ENCODE measurements around the gene STXBP1.

STXBP1 gene

DNA sequence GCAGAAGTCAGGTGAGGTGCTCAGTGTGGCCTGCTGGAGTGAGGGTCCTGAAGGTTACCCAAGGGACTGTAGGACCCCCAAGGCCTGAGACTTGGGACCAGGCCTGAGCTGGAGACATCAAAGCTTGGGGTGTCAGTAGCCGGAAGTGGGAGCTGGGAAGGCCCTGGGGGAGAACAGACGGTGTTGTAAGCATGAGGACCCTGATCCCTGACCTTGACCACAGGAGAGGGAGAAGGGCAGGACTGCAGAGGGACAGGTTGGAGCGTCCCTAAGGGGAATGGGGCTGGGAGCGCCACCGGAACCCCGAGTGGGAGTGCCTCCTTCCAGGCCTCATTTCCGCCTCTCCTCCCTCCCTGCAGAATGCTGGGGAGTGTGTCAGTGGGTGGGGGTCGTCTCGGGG, 104.3 kb downstream of the STXBP1 start:
- no peak for DNase-seq

DNA sequence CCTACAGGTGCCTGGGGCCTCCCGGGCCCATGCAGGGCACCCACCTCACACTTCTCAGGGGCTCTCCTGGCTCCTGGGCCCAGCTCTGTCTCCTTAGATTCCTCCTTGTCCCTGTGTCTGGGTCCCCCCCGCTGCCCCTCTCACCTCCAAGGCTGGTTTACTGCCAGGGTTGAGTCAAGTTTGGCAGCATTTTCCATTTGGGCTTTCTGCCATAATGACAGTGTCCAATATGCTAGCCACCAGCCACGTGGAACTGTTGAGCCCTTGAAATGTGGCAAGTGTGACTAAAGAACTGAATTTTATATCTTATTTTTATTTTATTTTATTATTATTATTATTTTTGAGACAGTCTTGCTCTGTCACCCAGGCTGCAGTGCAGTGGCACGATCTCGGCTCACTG, 105.7 kb downstream of the STXBP1 start:
- no peak for DNase-seq

DNA sequence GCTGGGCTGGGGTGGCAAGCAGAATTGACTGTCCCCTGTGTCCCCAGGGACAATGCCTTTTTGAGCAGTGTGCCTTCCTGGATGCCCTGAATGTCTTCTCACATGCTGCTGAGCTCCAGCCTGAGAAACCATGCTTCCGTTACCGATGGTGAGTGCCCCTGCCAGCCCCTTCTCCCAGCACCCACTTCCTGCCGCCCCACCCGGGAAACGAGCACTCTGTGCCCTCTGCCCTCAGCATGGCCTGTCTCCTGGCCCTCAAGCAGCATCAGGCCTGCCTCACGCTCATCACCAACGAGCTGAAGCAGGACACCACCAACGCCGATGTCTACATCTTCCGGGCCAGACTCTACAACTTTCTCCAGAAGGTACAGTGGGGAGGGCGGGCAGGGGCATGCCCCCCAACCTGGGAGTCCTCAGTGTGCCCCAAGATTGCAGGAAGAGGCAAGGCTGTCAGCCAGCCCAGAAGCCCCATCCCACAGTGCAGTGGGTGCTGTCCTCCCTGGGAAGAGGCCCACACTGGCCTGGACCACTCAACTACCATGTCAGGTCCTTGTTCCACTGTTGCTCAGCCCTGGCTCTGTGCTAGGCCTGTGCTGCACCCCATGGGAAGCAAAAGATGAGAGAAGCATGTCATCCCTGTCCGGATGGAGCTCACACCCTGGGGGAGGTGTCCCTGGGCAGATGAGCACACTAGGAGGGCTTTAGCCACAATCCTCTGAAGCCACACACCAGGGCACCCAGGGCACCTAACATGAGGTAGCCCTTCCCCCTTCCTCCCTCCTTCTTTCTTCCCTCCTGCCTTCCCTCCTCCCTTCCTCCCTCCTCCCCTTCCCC, 108.2 kb downstream of the STXBP1 start:
- no peak for DNase-seq

DNA sequence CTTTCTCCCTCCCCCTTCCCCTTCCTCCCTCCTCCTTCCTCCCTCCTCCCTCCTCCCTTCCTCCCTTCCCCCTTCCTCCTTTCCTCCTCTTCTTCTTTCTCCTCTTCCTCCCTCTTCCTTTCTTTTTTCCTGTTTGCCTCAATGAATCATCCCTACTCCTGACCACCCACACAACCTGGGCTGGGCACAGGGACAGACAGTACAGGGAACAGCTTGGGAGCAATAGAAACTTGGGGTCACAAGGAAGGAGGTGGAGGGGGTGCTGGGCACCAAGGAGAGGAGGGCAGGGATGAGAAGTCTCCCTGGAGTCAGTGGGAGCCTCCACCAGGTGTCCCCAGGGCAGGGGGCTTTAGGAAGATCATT, 108.8 kb downstream of the STXBP1 start:
- no peak for DNase-seq

DNA sequence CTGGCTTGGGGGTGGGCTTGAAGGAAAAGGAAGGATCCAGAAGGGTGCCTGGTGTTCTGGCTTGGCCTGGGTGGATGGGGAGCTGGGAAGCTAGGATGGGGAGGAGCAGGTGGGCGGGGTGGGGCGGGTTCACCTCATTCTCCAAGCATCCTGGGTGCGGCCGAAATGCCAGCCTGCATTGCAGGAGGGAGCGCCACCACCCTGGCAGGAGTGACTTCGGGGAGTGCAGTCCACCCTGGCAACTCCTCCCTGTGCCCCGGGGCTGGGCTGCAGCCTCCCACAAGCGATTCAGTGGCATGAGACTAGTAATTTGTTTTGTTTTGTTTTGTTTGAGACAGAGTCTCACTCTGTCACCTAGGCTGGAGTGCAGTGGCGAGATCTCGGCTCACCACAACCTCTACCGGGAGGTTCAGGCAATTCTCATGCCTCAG, 109.3 kb downstream of the STXBP1 start:
- no peak for DNase-seq

DNA sequence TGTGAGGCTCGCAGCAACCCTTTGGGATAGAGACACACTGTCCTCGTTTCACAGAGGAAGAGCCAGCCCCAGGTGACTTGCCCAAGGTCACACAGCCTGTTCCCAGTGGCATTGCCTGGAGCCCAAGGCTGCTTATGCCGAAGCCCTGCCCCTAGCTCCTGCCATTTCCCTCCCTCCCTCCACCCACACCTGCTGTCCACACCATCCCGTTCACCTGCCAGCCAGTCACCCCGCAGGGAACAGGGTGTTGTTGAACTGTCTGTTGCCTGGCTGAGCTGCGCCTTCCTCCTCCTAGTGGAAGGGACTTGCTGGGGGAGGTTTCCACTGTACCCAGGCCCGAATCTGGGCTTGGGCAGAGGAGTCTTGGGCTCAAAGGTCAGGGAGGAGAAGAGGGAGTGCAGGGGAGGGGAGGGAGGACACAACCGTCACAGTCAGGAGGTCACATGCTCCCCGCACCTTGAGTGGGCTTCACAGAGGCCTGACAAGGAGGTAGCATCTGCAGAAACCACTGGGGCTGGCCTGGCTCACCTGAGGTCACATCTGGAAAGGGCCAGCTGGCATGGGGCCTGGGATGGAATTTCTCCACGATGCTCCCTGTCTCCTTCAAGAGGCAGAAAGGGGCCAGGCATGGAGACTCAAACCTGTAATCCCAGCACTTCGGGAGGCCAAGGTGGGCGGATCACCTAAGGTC, 110.1 kb downstream of the STXBP1 start:
- no peak for DNase-seq

DNA sequence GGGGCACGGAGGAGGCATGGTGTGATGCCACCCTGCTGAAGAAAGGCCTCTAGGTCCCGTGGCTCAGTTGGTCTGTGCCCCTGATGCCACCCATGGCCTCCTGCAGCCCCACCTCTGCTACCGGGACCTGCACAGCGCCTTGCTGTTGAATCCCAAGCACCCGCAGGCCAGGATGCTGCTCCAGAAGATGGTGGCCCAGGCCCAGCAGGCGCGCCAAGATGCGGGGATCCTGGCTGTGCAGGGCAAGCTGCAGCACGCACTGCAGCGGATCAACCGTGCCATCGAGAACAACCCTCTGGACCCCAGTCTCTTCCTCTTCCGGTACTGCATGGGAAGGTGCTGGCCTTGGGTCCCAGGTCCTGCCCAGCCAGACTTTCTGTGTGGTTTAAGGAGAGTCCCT, 110.9 kb downstream of the STXBP1 start:
- no peak for DNase-seq

DNA sequence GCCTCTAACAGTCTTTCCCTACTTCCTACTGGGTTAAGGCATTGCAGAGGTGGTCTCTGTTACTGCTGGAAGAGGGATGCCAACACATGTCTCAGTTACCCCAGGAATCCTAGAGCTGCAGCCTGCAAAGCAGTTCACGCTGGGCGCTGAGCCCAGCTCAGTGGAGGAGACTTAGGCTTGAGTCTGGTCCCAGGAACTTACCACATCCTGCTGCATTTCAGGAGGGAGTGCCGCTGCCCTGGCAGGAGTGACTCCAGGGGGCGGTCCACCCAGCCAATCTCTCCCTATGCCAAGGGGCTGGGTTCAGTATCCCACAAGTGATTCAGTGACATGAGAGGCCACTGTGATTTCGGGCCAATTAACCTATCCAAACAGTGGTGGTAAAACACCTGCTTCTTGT, 111.4 kb downstream of the STXBP1 start:
- DNase-seq = peak; percentile 65

DNA sequence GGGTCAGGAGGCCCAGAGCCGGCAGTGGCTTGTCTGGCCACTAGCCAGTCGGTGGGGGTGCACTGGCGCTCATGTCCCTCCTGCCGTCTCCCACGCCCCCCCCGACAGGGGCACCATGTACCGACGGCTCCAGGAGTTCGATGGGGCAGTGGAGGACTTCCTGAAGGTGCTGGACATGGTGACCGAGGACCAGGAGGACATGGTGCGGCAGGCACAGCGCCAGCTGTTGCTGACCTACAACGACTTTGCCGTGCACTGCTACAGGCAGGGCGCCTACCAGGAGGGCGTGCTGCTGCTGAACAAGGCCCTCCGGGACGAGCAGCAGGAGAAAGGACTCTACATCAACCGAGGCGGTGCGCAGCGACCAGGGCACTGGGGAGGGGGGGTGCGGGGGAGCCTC, 111.9 kb downstream of the STXBP1 start:
- DNase-seq = no peak

DNA sequence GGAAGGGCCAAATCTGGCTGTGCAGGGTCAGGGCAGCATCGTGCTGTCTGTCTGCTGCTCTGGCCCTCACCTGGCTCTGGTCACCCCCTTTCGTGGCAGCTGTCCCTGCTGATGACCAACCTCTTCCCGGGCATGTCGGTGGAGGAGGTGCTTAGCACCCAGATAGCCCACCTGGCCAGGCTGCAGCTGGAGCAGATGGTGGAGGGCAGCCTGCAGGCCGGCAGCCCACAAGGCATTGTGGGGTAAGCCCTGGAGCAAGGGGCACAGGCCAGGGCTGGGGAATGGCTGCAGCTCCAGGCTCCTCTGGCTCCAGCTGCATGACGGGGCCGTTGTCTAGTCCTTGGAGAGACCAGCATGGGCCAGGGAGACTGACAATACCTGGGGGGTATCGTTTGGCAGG, 114.8 kb downstream of the STXBP1 start:
- no peak for DNase-seq

DNA sequence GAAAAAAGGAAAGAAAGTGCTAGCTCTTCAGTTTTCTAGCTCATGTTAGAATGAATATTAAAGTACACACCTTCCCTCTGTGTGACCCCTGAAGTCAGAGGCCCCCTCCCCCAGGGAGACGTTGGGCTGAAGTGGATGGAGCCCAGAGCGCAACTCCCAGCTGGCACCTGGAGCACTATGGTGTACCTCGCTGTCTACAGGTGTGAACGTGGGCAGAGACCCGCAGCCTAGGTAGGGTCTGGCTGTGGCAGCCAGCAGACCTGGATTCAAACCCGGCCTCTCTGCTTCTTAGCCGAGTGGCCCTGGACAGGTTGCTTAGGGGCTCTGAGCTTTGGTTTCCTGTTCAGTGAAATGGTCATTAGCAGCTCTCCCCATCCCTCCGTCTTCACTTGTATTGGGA, 116.7 kb downstream of the STXBP1 start:
- DNase-seq = no peak

DNA sequence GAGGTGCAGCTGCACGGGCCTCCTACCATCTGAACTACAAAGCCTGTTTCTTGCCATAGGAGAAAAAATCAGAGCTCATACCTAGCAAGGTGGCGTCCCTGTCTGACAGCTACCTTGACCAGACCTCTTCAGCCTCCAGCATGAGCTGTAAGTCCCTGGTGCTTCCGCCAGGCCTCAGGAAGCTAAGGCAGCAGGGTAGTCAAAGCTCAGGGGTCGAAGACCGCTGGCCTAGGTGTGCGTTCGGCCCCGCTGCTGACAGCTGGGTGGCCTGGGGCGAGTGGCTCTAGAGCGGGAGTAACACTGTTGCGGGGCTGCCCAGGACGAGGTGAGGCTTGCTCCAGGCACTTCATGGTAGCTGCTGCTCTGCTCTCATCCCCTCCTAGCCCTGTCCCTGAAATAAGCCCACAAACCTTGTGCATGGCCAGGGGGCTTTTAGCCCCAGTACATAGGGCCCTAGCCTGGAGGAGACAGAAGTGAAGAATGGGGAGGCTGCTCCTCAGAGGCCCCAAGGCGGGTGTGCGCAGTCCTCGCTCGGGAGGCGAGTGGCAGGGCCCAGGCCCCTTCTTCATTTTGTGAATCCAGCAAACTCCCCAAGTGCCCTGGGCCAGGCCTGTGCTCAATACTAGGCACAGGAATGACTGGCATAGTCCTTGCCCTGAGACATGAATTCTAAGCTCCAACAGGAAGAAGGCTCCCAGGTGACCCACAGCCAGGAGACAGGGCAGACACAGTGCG, 117.6 kb downstream of the STXBP1 start:
- no peak for DNase-seq

DNA sequence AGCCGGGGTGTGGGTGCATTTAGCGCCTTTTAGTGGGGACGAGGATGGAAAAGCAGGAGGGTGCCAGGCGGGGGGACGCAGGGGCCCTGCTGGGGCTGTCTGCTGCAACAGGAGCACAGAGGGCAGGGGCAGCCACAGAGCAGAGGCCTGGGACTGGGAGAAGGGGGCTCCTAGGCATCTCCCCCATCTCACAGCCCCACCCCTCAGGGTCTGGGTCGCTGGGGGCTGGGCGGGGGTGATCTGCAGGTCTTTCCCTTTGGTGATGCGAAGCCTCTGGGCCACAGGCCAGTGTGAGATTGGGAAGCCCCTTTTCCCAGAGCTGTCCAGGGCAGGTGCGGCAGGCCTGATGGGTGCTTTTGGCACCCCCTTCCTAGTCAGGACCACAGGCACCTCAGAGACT, 118.2 kb downstream of the STXBP1 start:
- DNase-seq = no peak

DNA sequence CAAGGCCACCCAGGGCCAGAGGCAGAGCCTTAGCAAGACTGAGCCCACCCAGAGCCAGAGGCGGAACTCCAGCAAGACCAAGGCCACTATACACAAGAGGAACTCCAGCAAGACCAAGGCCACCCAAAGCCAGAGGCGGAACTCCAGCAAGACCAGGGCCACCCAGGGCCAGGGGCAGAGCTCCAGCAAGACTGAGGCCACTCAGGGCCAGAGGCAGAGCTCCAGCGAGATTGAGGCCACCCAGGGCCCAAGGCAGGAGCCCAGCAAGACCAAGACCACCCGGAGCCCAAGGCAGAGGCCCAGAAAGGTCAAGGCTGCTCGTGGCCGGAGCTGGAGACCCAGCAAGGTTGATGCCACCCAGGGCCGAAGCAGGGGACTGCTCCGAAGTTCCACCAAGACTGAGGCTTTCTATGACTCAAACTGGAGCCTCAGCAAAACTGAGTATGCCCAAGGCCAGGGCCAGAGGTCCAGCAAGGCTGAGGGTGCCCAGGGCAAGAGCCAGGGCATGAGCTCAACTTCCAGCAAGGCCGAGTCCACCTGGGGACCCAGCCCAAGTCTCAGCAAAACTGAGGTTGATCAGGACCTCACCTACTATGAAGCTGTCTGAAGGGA, 118.8 kb downstream of the STXBP1 start:
- DNase-seq = no peak

DNA sequence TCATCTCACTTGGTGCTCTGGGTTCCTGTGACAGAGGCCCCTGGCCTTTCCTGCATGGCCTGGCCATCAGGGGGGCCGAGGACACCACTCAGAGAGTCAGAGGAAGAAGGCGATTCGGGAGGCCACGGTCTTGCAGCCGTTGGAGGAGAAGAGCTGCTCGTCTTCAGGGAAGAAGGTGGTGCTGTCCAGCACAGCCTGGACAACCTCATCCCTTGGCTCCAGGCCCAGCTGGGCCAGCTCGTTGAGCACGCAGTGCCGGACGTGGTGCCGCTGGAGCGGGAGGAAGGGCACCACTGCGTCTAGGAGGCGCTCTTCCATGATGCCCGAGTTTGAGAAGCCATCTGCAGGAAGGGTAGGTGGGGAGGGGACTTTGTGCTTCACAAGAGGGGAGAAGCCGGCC, 119.9 kb downstream of the STXBP1 start:
- DNase-seq = no peak

DNA sequence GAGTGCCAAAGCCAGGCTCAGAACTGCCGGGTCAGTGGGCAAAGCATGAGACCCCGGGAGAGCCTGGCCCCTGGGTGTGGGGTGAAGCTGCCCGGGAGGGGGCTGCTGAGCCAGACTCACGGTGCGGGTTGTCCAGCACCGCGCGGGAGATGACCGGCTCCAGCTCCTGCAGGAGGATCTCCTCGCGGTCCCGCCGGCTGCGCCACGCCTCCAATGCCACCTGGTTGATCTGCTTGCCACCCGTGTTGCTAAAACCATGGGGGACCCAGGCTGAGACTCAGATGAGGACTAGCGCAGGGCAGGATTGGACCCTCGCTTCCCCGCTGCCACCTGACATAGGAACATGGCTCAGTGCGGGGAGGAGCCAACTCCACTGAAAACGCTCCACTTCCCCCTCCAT, 120.4 kb downstream of the STXBP1 start:
- DNase-seq = no peak

DNA sequence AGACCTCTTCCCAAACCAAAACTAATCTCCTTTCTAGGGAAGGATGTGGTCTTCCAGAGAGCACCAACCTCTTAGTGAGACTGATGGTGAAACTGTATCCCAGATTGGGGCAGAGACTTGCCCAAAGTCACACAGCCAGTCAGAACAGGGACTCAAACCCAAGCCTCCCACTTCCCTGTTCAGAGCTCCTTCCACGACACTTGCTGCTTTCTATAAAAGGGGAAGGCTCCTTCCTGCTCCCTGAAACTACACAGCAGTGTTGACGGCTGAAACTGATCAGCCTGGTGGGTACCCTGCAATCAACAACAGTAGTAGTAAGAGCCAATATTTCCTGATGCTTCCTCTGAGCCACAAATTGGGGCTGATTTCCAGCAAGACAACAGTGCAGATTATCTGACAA, 121.5 kb downstream of the STXBP1 start:
- no peak for DNase-seq

DNA sequence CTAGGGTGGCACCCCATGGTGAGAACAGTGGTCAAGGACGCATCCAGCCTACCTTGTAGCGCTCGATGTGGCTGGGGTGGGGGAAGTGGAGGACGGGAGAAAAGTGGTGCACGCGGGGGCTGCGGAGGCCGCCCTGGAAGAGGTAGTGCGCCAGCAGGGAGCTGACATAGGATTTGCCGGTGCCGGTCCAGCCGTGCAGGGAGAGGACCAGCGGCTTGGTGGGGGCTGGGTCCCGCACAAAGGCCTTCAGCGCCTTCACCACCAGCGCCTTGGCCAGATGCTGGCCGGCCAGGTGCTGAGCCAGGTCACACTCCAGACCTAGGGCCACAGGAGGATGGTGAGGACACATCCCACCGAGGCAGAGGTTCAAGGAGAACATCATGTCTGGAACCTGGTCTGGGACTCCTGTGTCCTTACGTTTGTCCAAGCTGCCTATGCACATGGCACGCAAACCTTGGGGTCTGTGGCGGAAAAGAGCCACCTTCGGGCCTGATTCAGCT, 122.2 kb downstream of the STXBP1 start:
- no peak for DNase-seq

DNA sequence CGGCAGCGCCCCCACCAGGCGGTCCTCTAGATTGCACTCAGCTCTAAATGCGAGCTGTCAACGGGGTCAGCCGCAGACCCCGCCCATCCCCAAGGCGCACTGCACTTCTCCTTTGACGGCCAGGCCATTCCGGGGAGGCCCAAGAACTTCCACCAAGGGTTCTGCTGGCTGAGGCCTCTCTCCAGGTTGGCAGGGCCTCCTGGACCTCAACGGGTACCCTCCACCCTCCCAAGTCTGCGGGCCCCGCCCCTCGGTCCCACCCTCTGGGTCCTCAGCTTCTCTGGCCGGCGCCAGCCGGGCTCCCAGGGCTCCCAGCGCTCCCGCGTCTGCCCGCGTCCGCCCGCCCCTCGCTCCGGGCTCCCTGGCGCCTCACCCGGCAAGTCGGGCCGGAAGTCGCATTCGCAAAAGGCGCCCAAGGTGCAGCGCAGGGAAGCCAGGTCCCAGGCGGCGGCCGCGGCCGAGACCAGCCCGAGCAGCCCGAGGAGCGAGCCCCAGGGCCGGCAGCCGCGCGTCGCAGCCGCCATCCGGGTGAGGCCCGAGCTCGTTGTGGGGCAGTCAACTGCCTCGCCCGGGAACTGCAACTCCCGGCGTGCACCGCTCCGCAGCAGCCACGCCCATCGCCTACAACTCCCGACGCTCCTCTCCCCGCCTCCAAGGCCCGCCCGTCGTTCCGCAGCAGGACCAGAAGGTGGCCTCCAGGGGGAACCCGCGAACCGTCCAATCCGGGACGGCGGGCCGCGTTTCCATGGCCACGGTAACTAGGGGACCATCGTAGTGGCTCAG, 122.9 kb downstream of the STXBP1 start, which contains the start of gene TOR2A:
Gene TOR2A, minus strand, starts transcription at position 548 of the 783 bp plus-strand sequence. Its CDS starts 24 bp downstream, at position 524.
- DNase-seq = peak; percentile 95

DNA sequence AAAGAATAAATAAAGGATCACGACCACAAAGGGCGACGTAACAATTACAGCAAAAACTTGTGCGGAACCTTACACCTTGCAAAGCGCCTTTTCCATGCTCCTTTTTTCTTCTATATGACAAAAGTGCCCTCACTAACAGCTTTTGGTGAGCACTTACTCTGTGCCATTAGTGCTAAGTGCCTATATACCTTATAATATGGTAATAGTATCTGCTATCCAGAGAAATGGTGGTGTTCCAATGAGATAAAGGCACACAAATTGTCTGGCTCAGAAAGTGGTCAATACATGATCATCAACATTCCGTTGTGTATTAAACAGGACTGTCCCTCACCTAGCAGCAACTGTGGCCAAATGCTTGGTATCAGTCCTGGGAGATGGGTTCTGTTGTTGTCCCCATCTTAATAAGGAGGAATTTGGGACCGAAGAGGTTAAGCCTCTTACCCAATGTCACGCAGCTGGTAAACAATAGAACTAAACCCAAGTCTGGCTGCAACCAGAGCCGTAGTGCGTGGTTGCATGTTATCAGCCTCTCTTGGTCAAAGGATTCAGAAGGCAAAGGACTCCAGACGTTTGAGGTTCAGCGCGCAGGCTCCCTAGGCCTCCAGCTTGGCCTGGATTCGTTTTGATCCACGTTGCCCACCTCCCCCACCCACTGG, 123.6 kb downstream of the STXBP1 start:
- DNase-seq = no peak

DNA sequence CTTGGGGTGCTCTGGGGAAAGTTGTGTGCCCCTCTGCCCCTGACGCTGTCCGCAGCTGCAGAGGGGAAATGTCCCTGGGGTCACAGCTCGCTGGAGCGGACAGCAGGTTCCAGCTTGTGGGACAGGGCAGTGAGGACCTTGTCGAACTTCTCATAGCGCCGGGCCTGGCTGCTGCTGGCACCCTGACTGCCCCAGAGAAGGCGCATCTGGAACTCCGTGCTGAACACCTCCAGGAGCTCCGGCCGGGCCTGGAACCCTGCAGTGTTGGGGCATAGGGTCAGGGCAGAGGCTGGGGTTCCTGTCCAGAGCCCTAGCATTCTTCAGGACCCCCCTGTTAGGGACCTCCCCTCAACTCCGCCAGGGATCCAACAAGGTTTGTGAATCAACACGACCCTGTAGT, 126.6 kb downstream of the STXBP1 start:
- DNase-seq = no peak
